Neural progenitor cell (in vitro differentiated cells): ENCODE results near the gene GNG12.

Source experiments
- CTCF ChIP-seq: fragments of 200-600 bp; sonication (generic); IDR thresholded peaks from 2 replicates; pipeline ENCODE4 v1.5.1; 2017; ENCODE audit warnings: antibody characterized with exemption, mild to moderate bottlenecking
- EZH2 ChIP-seq: fragments of 200-600 bp; sonication (generic); IDR thresholded peaks from 2 replicates; pipeline ENCODE4 v1.6.1; 2017; ENCODE audit warnings: antibody characterized with exemption, mild to moderate bottlenecking, moderate library complexity
- EZH2phosphoT487 ChIP-seq: fragments of 200-600 bp; sonication (generic); IDR thresholded peaks from 2 replicates; pipeline ENCODE4 v1.6.1; 2017; ENCODE audit warnings: antibody characterized with exemption

GRCh38 chr1:67731322-67731721 is 101.9 kb downstream of the GNG12 start:
- TF ChIP-seq CTCF = no peak
- TF ChIP-seq EZH2 = no peak
- no peak for TF ChIP-seq EZH2phosphoT487
